Measurements from ENCODE around the gene VPS72.
"Not testable (repeated sequence)": the region's sequence is repeated elsewhere in the genome, so short reads cannot be mapped to it uniquely, and the experiment has no call there.

The VPS72 gene

GRCh38 chr1:151198254-151199127 is 8.5 kb upstream of the VPS72 start, which contains the start of gene PIP5K1A:
TSS of gene PIP5K1A (plus strand) at chr1:151198552. CDS start at chr1:151198997, 445 bp downstream.
- Mint-ChIP-seq H3K36me3 (ENCODE audit: insufficient read depth) (peaks cover 27% of the 10 kb centered on the region), H3K27me3 (no peaks in the 10 kb centered on the region), H3K9me3 (no peaks in the 10 kb centered on the region), H3K4me3 (peak within 1 kb of the TSS; percentile 100), H3K27ac (ENCODE audit: low read depth) (peak within 1 kb of the TSS; percentile 100), H3K4me1 (peaks cover 37% of the 10 kb centered on the region)
- peak; percentile 94 to 97 for DNase-seq (ENCODE audit: low spot score in 2 of 2)
- peak; percentile 97 for ATAC-seq (replicated peaks; ENCODE audit: extremely low read depth, poor library complexity, severe bottlenecking)

DNA sequence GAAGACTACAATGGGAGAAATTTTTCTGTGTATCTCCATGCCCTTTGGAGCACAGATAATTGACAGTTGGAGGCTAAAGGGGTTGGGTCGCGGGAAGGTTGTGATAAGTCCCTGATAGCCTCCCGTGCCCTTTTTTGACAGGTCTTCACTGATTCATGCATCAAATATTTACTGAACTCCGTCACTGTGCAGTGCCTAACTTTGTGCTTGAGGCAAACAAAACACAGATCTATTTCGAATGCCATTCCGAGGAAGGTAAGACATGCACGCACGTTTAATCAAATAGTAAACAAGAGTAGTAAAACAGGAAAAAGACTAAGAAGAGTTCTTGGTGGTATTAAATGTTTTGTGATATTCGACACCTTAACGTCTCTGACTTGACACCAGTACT is 7.9 kb upstream of the VPS72 start:
- Mint-ChIP-seq H3K4me1 (peaks cover 37% of the 10 kb centered on the region), H3K27me3 (no peaks in the 10 kb centered on the region), H3K36me3 (ENCODE audit: insufficient read depth) (peaks cover 23% of the 10 kb centered on the region), H3K4me3 (peak overlapping the region; percentile 100), H3K9me3 (no peaks in the 10 kb centered on the region), H3K27ac (ENCODE audit: low read depth) (peak overlapping the region; percentile 100)
- no peak for DNase-seq (ENCODE audit: low spot score in 2 of 2)
- no peak for ATAC-seq (replicated peaks; ENCODE audit: extremely low read depth, poor library complexity, severe bottlenecking)

DNA sequence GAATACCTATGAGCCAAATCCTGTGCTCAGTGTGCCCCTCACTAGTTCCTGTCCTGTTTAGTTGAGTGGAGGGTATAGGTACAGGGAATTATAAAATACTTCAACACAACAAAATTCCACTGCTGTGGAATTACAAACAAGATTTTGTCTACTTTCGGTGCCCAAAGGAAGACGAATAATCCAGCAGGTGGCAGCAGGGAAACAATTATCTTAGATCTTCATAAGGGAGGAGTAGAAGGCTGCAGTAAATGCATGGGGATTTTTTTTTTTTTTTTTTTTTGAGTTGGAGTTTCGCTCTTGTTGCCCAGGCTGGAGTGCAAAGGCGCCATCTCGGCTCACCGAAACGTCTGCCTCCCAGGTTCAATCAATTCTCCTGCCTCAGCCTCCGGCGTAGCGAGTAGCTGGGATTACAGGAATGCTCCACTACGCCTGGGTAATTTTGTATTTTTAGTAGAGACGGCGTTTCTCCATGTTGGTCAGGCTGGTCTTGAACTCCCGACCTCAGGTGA is 6.3 kb upstream of the VPS72 start:
- DNase-seq (ENCODE audit: low spot score in 2 of 2) (peak in 1 of 2 donors; percentile 37), ATAC-seq (replicated peaks; ENCODE audit: extremely low read depth, poor library complexity, severe bottlenecking) (no peak)
- no peaks in the 10 kb centered on the region for H3K27me3 Mint-ChIP-seq
- no peaks in the 10 kb centered on the region for H3K9me3 Mint-ChIP-seq
- H3K4me1 Mint-ChIP-seq: peaks cover 33% of the 10 kb centered on the region
- peaks cover 21% of the 10 kb centered on the region for H3K36me3 Mint-ChIP-seq (ENCODE audit: insufficient read depth)
- peak overlapping the region; percentile 41 for H3K4me3 Mint-ChIP-seq
- no peak overlapping the region for H3K27ac Mint-ChIP-seq (ENCODE audit: low read depth)

GRCh38 chr1:151194894-151195594 is 5.0 kb upstream of the VPS72 start:
- H3K9me3 Mint-ChIP-seq; DNase-seq (ENCODE audit: low spot score in 2 of 2); H3K27me3 Mint-ChIP-seq; ATAC-seq (replicated peaks; ENCODE audit: extremely low read depth, poor library complexity, severe bottlenecking); H3K4me3 Mint-ChIP-seq; H3K27ac Mint-ChIP-seq (ENCODE audit: low read depth): not testable (repeated sequence)
- Mint-ChIP-seq H3K36me3 (ENCODE audit: insufficient read depth) (peaks cover 22% of the 10 kb centered on the region), H3K4me1 (peaks cover 35% of the 10 kb centered on the region)

DNA sequence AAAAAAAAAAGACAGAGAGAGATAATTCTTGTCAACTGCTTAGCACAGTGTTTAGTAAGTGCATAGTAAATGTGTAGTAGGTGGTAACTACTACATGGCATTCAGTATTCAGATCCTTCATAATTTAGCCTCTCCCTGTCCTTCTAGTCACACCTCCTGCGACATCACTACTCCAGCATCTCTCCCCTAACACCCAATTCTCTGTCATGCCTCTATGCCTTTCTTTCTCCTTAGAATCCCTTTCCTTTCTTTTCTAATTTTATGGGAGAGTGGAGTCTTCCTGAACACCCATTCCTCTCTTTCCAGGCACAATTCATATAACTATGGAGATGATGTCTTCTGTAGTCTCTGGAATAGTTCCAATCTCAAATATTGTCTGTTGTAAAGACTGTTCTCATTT is 3.9 kb upstream of the VPS72 start:
- Mint-ChIP-seq H3K4me3 (no peak overlapping the region), H3K27me3 (no peaks in the 10 kb centered on the region), H3K4me1 (peaks cover 33% of the 10 kb centered on the region), H3K36me3 (ENCODE audit: insufficient read depth) (peaks cover 20% of the 10 kb centered on the region), H3K9me3 (no peaks in the 10 kb centered on the region), H3K27ac (ENCODE audit: low read depth) (no peak overlapping the region)
- DNase-seq (ENCODE audit: low spot score in 2 of 2) (no peak), ATAC-seq (replicated peaks; ENCODE audit: extremely low read depth, poor library complexity, severe bottlenecking) (no peak)

DNA sequence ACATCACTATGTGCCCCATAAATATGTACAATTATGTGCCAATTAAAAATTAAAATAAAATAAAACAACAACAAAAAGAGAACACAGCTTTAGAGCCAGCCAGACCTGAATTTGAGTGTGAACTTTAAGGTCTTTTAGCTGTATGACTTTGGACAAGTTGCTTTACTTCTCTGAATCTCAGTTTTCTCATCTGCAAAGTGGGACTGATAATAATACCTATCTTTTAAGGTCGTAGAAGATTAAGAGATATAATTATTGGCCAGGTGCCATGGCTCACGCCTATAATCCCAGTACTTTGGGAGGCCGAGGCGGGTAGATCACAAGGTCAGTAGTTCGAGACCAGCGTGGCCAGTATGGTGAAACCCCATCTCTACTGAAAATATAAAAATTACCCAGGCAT is 3.3 kb upstream of the VPS72 start:
- Mint-ChIP-seq H3K4me3 (no peak overlapping the region), H3K36me3 (ENCODE audit: insufficient read depth) (peaks cover 15% of the 10 kb centered on the region), H3K27ac (ENCODE audit: low read depth) (no peak overlapping the region), H3K27me3 (no peaks in the 10 kb centered on the region), H3K4me1 (peaks cover 33% of the 10 kb centered on the region), H3K9me3 (no peaks in the 10 kb centered on the region)
- ATAC-seq (replicated peaks; ENCODE audit: extremely low read depth, poor library complexity, severe bottlenecking): no peak
- DNase-seq (ENCODE audit: low spot score in 2 of 2): no peak

- ATAC-seq (replicated peaks; ENCODE audit: extremely low read depth, poor library complexity, severe bottlenecking) (no peak), DNase-seq (ENCODE audit: low spot score in 2 of 2) (no peak)
- no peaks in the 10 kb centered on the region for H3K9me3 Mint-ChIP-seq
- H3K27me3 Mint-ChIP-seq: no peaks in the 10 kb centered on the region
- H3K4me1 Mint-ChIP-seq: peaks cover 34% of the 10 kb centered on the region
- no peak overlapping the region for H3K4me3 Mint-ChIP-seq
- peaks cover 11% of the 10 kb centered on the region for H3K36me3 Mint-ChIP-seq (ENCODE audit: insufficient read depth)
- H3K27ac Mint-ChIP-seq (ENCODE audit: low read depth): no peak overlapping the region
Measured at GRCh38 chr1:151192047-151192446, 2.0 kb upstream of the VPS72 start.

DNA sequence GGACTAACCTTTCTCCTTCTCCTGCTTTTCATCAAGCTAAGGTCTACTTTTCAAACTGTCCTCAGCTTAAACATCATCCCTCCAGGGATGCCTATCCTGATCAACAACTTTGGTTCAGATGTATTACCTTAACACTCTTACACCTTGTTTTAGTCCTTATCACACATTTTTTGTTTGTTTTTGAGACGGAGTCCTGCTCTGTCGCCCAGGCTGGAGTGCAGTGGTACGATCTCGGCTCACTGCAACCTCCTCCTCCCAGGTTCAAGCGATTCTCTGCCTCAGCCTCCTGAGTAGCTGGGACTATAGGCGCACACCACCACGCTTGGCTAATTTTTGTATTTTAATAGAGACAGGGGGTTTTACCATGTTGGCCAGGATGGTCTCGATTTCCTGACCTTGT is 1.3 kb downstream of the VPS72 start:
- Mint-ChIP-seq H3K36me3 (ENCODE audit: insufficient read depth) (peaks cover 31% of the 10 kb centered on the region), H3K4me3 (peak overlapping the region; percentile 100), H3K4me1 (peaks cover 29% of the 10 kb centered on the region), H3K27ac (ENCODE audit: low read depth) (peak overlapping the region; percentile 97)
- not testable (repeated sequence) for DNase-seq (ENCODE audit: low spot score in 2 of 2); ATAC-seq (replicated peaks; ENCODE audit: extremely low read depth, poor library complexity, severe bottlenecking); H3K27me3 Mint-ChIP-seq; H3K9me3 Mint-ChIP-seq

DNA sequence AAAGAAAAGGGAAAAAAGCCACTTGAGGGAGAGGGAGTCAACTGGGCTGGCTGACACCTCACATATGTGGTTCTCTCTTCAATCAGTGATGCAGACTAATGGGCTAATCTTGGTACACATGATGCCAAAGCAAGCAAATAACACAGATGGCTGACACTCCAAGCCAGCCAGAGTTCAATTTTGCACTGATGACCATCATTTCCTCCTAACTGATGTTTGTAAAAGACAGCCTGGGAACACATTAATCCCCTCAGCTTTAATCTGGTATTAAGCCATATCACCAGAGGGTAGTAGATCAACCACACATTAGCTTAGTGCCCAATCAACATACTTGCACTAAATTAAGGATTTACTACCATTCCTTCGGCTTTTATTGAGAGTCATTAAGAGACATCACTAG is 2.8 kb downstream of the VPS72 start:
- no peak for ATAC-seq (replicated peaks; ENCODE audit: extremely low read depth, poor library complexity, severe bottlenecking)

DNA sequence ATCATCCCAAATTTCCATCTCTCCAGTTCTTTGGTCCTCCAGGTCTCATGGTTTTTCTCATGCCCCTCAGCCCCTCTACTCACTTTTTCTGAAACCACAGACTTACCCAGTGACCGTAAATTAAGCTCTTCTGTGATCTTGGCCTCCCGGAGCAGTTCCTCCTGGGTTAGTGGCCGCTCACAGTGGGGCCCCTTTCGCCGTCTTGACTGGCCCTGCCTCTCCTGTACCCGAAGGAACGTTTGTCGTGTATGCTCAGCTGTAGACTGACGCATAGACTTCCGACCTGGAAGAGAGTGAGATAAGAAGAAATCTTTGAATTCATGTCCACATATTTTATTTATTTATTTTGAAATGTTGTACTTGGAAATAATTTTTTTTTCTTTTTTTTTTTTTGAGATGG is 5.8 kb downstream of the VPS72 start:
- H3K36me3 Mint-ChIP-seq (ENCODE audit: insufficient read depth): peaks cover 56% of the 10 kb centered on the region
- DNase-seq (ENCODE audit: low spot score in 2 of 2) (no peak), ATAC-seq (replicated peaks; ENCODE audit: extremely low read depth, poor library complexity, severe bottlenecking) (no peak)
- no peaks in the 10 kb centered on the region for H3K9me3 Mint-ChIP-seq
- no peaks in the 10 kb centered on the region for H3K27me3 Mint-ChIP-seq
- H3K4me3 Mint-ChIP-seq: no peak overlapping the region
- peaks cover 17% of the 10 kb centered on the region for H3K4me1 Mint-ChIP-seq
- no peak overlapping the region for H3K27ac Mint-ChIP-seq (ENCODE audit: low read depth)

More for the DNA sequence above, 2.8 kb downstream of the VPS72 start:
- Mint-ChIP-seq H3K9me3 (no peaks in the 10 kb centered on the region), H3K27ac (ENCODE audit: low read depth) (no peak overlapping the region), H3K36me3 (ENCODE audit: insufficient read depth) (peaks cover 43% of the 10 kb centered on the region), H3K4me3 (no peak overlapping the region), H3K4me1 (peaks cover 29% of the 10 kb centered on the region), H3K27me3 (no peaks in the 10 kb centered on the region)
- DNase-seq (ENCODE audit: low spot score in 2 of 2): no peak

GRCh38 chr1:151176514-151177045 is 13.4 kb downstream of the VPS72 start:
- Mint-ChIP-seq H3K9me3 (no peaks in the 10 kb centered on the region), H3K4me1 (peaks cover 7% of the 10 kb centered on the region), H3K36me3 (ENCODE audit: insufficient read depth) (peaks cover 57% of the 10 kb centered on the region), H3K27me3 (no peaks in the 10 kb centered on the region), H3K4me3 (no peak overlapping the region), H3K27ac (ENCODE audit: low read depth) (no peak overlapping the region)
- no peak for DNase-seq (ENCODE audit: low spot score in 2 of 2)
- ATAC-seq (replicated peaks; ENCODE audit: extremely low read depth, poor library complexity, severe bottlenecking): no peak

GRCh38 chr1:151175863-151176262 is 14.1 kb downstream of the VPS72 start, which contains the start of gene TMOD4:
TSS of gene TMOD4 (minus strand) at chr1:151175981. CDS start at chr1:151174875, 1,106 bp downstream.
- peak within 1 kb of the TSS; percentile 33 for H3K27ac Mint-ChIP-seq (ENCODE audit: low read depth)
- H3K4me3 Mint-ChIP-seq: no peak within 1 kb of the TSS
- H3K9me3 Mint-ChIP-seq: no peaks in the 10 kb centered on the region
- peaks cover 7% of the 10 kb centered on the region for H3K4me1 Mint-ChIP-seq
- no peak for DNase-seq (ENCODE audit: low spot score in 2 of 2)
- H3K27me3 Mint-ChIP-seq: no peaks in the 10 kb centered on the region
- ATAC-seq (replicated peaks; ENCODE audit: extremely low read depth, poor library complexity, severe bottlenecking): no peak
- H3K36me3 Mint-ChIP-seq (ENCODE audit: insufficient read depth): peaks cover 51% of the 10 kb centered on the region
